Stomach (tissue), 9 donors: Measurements from ENCODE around the gene ZNF526. TPM values are rescaled to one million over a fixed set of nuclear protein-coding genes. Genes with fewer than 3 reads are reported as not detected.
A peak's percentile ranks its signal among the peaks of the same experiment; 100 is the strongest.

Source experiments
- DNase-seq, 2 donors: peaks; one replicate each; pipeline versions ENCODE4 v3.0.0 to v3.0.0-alpha.2; 2013 to 2019
- H3K27ac ChIP-seq, 5 donors: fragments of 200-600 bp in 4 of 5; sonication (generic) in 4 of 5; one replicate each; pipeline ENCODE4 v1.5.1; 2013 to 2019; ENCODE audit warnings: mild to moderate bottlenecking in 1 of 5, moderate library complexity in 1 of 5
- H3K27me3 ChIP-seq, 3 donors: fragments of 200-600 bp; sonication (generic); one replicate each; pipeline ENCODE4 v1.5.1; 2017 to 2019; ENCODE audit warnings: mixed run types in 1 of 3
- H3K36me3 ChIP-seq, 4 donors: fragments of 200-600 bp; sonication (generic); 1 replicate in 3 of 4; 2 replicates in 1 of 4; pipeline ENCODE4 v1.5.1; 2016 to 2019
- H3K4me1 ChIP-seq, 4 donors: fragments of 200-600 bp; sonication (generic); one replicate each; pipeline ENCODE4 v1.5.1; 2016 to 2019
- H3K4me3 ChIP-seq, 4 donors: fragments of 200-600 bp; sonication (generic) in 3 of 4; one replicate each; pipeline ENCODE4 v1.5.1; 2016 to 2019; ENCODE audit warnings: mild to moderate bottlenecking in 1 of 4
- H3K9me3 ChIP-seq, 4 donors: fragments of 200-600 bp; sonication (generic); one replicate each; pipeline ENCODE4 v1.5.1; 2016 to 2019
- CTCF ChIP-seq, 7 experiments: fragments of 450-650 bp in 4 of 7; fragments of 200-600 bp in 3 of 7; sonication (generic) in 3 of 7; IDR thresholded peaks; one replicate each; pipeline ENCODE4 v1.5.1; 2016 to 2019; ENCODE audit warnings: antibody characterized with exemption in 7 of 7, control low read depth in 2 of 7, mild to moderate bottlenecking in 1 of 7
- EP300 ChIP-seq: sonication (generic); formaldehyde crosslinking; IDR thresholded peaks from one replicate; pipeline ENCODE4 v1.6.1; 2017; ENCODE audit warnings: antibody characterized with exemption
- POLR2A ChIP-seq, 4 donors: fragments of 450-650 bp; IDR thresholded peaks; one replicate each; pipeline ENCODE4 v1.6.1; 2016; ENCODE audit warnings: antibody characterized with exemption in 4 of 4, control low read depth in 2 of 4, mild to moderate bottlenecking in 1 of 4, moderate library complexity in 1 of 4
- POLR2AphosphoS5 ChIP-seq, 3 donors: sonication (generic); formaldehyde crosslinking; IDR thresholded peaks; one replicate each; pipeline ENCODE4 v1.6.1; 2016; ENCODE audit warnings: antibody characterized with exemption in 3 of 3
- WGBS, 5 donors: extraction: QIAGEN DNeasy Blood & Tissue Kit in 3 of 5; methylation state at CpG; one replicate each; pipeline versions ENCODE4 v1.1.5 to v1.1.7; 2013 to 2018; 5-methylcytosine and 5-hydroxymethylcytosine counted together
- intact Hi-C: fragments of 100-400 bp; cut with DNase I; formaldehyde crosslinking; loops from one replicate; pipeline ENCODE4 v1.15.1; 2023; ENCODE audit warnings: low total_unique reads
- polyA plus RNA-seq, 3 donors: library from polyadenylated mRNA; stranded (reverse); fragments of 200-250 nt; gene quantifications; one replicate each; pipeline ENCODE4 v1.2.3, GENCODE V29; 2013
- total RNA-seq, 5 donors: library from RNA; depleted of rRNA; stranded (reverse); fragments of >200 nt; gene quantifications; one replicate each; pipeline versions ENCODE4 v1.1.0 to v1.2.3, GENCODE V29; 2014 to 2016
- donor health status: healthy with polysubstance abuse.
- donor health status: Bipolar disorder and iron deficiency.
- donor health status: healthy.

Gene ZNF526
- total and polyA plus RNA-seq, 8 donors, result 2.4 to 12.0 (median 4.8) TPM

DNA sequence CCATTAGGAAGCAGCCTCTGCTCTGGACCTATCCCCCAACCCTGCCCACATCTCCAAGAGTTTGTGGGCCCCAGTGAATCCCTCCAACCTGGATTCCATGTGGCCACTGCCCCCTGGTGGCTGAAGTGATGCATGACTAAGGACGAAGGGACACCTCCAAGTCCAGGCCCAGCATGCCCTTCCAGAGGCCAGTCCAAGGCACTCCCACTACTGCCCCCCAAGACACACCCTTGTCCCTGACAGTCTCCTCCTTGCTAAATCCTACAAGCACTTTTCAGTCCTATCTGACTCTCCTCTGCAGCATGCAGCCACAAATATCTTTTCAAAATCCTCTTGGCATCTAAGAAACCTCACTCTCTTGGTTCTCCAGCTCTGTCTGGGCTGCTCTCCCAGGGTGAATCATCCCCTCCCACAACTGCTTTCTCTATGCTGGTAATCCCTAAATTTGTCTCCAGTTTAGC is 35.7 kb upstream of the ZNF526 start:
- H3K27me3 ChIP-seq, result peaks cover under 1 to 37% (median 16%) of the 10 kb centered on the region in 3 donors
- H3K4me1 ChIP-seq, result peaks cover 0 to 20% (median 6%) of the 10 kb centered on the region in 4 donors
- no peak overlapping the region for H3K4me3 ChIP-seq
- no peak for TF ChIP-seq EP300
- peak in 5 of 7 experiments; percentile 78 to 88 (median 81) for TF ChIP-seq CTCF (IDR thresholded peaks at IDR 0.05)
- intact Hi-C loops, result loop anchor here (5.0 kb wide), 1 partner anchor 52 kb away; the partner anchor contains the start of gene POU2F2
- DNase-seq, result peak; percentile 75 to 89
- H3K36me3 ChIP-seq, result no peaks in the 10 kb centered on the region
- no peaks in the 10 kb centered on the region for H3K9me3 ChIP-seq
- 0 to 8% (median 0%) methylated on average over 1 of the region's 1 CpG for WGBS, 5 donors
- H3K27ac ChIP-seq, result no peak overlapping the region

DNA sequence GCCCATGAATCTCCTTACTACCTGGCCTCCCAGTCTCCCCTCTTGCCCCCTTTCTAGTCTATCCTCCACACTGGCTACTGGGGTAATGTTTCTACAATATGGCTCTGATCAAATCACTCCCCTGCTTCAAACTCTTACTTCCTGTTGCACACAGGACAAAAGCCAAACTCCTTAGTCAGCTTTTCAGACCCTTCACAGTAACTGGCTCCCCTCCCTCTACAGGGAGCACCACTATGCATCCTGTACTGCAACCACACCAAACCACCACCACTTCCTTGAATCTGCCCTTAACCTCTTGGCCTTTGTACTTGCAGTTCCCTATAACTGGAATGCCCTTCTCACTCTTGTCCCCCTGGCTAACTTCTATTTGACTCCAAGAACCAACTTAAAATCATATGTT is 34.8 kb upstream of the ZNF526 start:
- peak in 1 of 2 donors; percentile 49 for DNase-seq
- intact Hi-C loops, result no loop called here

DNA sequence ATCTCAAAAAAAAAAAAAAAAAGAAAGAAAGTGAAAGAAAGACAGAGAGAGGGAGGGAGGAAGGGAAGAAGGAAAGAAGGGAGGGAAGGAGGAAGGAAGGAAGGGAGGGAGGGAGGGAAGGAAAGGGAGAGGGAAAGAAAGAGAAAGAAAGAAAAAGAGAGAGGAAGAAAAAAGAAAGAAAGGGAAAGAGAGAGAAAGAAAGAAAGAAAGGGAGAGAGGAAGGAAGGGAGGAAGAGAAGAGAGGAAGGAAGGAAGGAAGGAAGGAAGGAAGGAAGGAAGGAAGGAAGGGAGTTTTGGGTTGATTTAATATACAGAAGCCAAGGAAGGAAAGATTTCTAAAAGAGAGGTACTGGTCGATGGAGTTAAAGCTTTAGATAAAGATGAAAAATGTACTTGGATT is 31.4 kb upstream of the ZNF526 start:
- WGBS, 5 donors, result 60 to 88% (median 80%) methylated on average over 1 of the region's 1 CpG
- Histone ChIP-seq H3K27ac (no peak overlapping the region), H3K4me1 (peaks cover 3 to 29% (median 6%) of the 10 kb centered on the region in 4 donors), H3K4me3 (no peak overlapping the region), H3K9me3 (peaks cover 0 to 4% (median 0%) of the 10 kb centered on the region in 4 donors), H3K36me3 (no peaks in the 10 kb centered on the region), H3K27me3 (no peaks in the 10 kb centered on the region)
- intact Hi-C loops, result no loop called here
- DNase-seq, result no peak
- no peak for TF ChIP-seq CTCF (IDR thresholded peaks at IDR 0.05)
- no peak for TF ChIP-seq POLR2AphosphoS5 (IDR thresholded peaks at IDR 0.05)
- TF ChIP-seq POLR2A (IDR thresholded peaks at IDR 0.05), result no peak
- TF ChIP-seq EP300, result no peak

More for the DNA sequence above, 34.8 kb upstream of the ZNF526 start:
- Histone ChIP-seq H3K9me3 (no peaks in the 10 kb centered on the region), H3K27ac (peak overlapping the region in 1 of 5 donors; percentile 24), H3K4me3 (no peak overlapping the region), H3K27me3 (peaks cover 0 to 29% (median 7%) of the 10 kb centered on the region in 3 donors), H3K4me1 (peaks cover 0 to 20% (median 6%) of the 10 kb centered on the region in 4 donors), H3K36me3 (no peaks in the 10 kb centered on the region)
- TF ChIP-seq POLR2AphosphoS5 (IDR thresholded peaks at IDR 0.05) (peak in 1 of 3 donors; percentile 26), CTCF (IDR thresholded peaks at IDR 0.05) (no peak)

DNA sequence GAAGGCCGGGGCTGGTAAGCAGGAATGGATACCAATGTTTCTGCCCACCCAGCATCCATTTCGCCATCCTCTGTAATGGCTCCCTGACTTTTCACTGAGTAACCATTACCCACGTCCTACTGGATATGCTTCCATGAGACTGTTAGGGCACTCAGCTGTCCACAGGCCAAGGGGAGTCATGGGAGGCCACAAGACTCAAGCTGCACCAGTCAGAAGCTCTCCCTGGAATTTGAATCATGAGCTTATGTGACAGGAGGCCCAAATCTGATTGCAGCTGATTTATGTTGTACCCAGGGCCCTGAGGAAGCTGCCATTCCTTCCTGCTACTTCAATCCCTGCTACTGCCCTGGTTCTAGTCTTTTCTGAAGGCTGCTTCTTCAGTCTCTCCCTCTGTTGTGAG is 31.0 kb upstream of the ZNF526 start:
- Histone ChIP-seq H3K27me3 (no peaks in the 10 kb centered on the region), H3K9me3 (peaks cover 0 to 4% (median 0%) of the 10 kb centered on the region in 4 donors), H3K4me1 (peaks cover 3 to 27% (median 5%) of the 10 kb centered on the region in 4 donors), H3K4me3 (no peak overlapping the region), H3K36me3 (no peaks in the 10 kb centered on the region), H3K27ac (no peak overlapping the region)
- no peak for DNase-seq
- WGBS, 5 donors, result 80 to 85% (median 81%) methylated on average over 3 of the region's 3 CpGs
- TF ChIP-seq CTCF (IDR thresholded peaks at IDR 0.05) (no peak), POLR2A (IDR thresholded peaks at IDR 0.05) (no peak), EP300 (no peak), POLR2AphosphoS5 (IDR thresholded peaks at IDR 0.05) (no peak)
- intact Hi-C loops, result no loop called here
